Gastroesophageal sphincter (tissue), 2 donors: ENCODE measurements around the gene BPIFA2.

ENCODE experiments used
- POLR2A ChIP-seq, 2 donors: fragments of 450-650 bp; IDR thresholded peaks; one replicate each; pipeline ENCODE4 v1.6.1; 2017; ENCODE audit warnings: antibody characterized with exemption in 2 of 2, mild to moderate bottlenecking in 2 of 2, moderate library complexity in 1 of 2
- POLR2AphosphoS5 ChIP-seq: sonication (generic); formaldehyde crosslinking; IDR thresholded peaks from one replicate; pipeline ENCODE4 v1.6.1; 2017; ENCODE audit warnings: antibody characterized with exemption

GRCh38 chr20:33147299-33147698, 20.7 kb upstream of the BPIFA2 start:
- TF ChIP-seq POLR2A (IDR thresholded peaks at IDR 0.05) (no peak), POLR2AphosphoS5 (no peak)
